HG03039 (cell line): ENCODE data around the gene MCF2.
"Not testable (repeated sequence)": the region's sequence is repeated elsewhere in the genome, so short reads cannot be mapped to it uniquely, and the experiment has no call there.

Experiments used
- ATAC-seq: cut with Tn5 transposase; IDR thresholded peaks from one replicate; pipeline ENCODE4 v1.9.1; 2021; ENCODE audit warnings: mild to moderate bottlenecking, moderate library complexity; ENCODE audit not compliant: unreplicated experiment

Gene MCF2

GRCh38 chrX:139708067-139708466, at the start of gene MCF2:
Gene MCF2 (minus strand): TSS chrX:139708167. CDS start chrX:139651744, 56,423 bp downstream.
- no peak for ATAC-seq

- ATAC-seq, result no peak
Measured at GRCh38 chrX:139751053-139751452, 43.1 kb upstream of the MCF2 start.

- ATAC-seq, result no peak
Measured at GRCh38 chrX:139750390-139750789, 42.4 kb upstream of the MCF2 start.

GRCh38 chrX:139739138-139739537, 31.2 kb upstream of the MCF2 start:
- peak; percentile 84 for ATAC-seq

GRCh38 chrX:139738581-139738980, 30.6 kb upstream of the MCF2 start:
- ATAC-seq, result no peak

GRCh38 chrX:139736151-139736550, 28.2 kb upstream of the MCF2 start:
- no peak for ATAC-seq

- ATAC-seq, result no peak
Measured at GRCh38 chrX:139734996-139735395, 27.0 kb upstream of the MCF2 start.

- peak; percentile 98 for ATAC-seq
Measured at GRCh38 chrX:139725720-139726119, 17.8 kb upstream of the MCF2 start.

- ATAC-seq, result no peak
Measured at GRCh38 chrX:139724626-139725025, 16.7 kb upstream of the MCF2 start.

GRCh38 chrX:139720979-139721378, 13.0 kb upstream of the MCF2 start:
- ATAC-seq, result no peak

GRCh38 chrX:139720136-139720535, 12.2 kb upstream of the MCF2 start:
- no peak for ATAC-seq

- ATAC-seq, result no peak
Measured at GRCh38 chrX:139702658-139703057, 5.3 kb downstream of the MCF2 start.

- ATAC-seq, result no peak
Measured at GRCh38 chrX:139692908-139693307, 15.1 kb downstream of the MCF2 start.

GRCh38 chrX:139692506-139692849, 15.5 kb downstream of the MCF2 start:
- ATAC-seq, result no peak

- ATAC-seq, result no peak
Measured at GRCh38 chrX:139691843-139692505, 16.0 kb downstream of the MCF2 start.

- no peak for ATAC-seq
Measured at GRCh38 chrX:139691493-139691842, 16.5 kb downstream of the MCF2 start.

- ATAC-seq, result not testable (repeated sequence)
Measured at GRCh38 chrX:139685175-139685574, 22.8 kb downstream of the MCF2 start.

- ATAC-seq, result no peak
Measured at GRCh38 chrX:139680356-139680755, 27.6 kb downstream of the MCF2 start.

GRCh38 chrX:139647597-139647996, 60.4 kb downstream of the MCF2 start:
- peak; percentile 80 for ATAC-seq

GRCh38 chrX:139642241-139642927, 65.6 kb downstream of the MCF2 start:
- ATAC-seq, result no peak

- ATAC-seq, result no peak
Measured at GRCh38 chrX:139640259-139640658, 67.7 kb downstream of the MCF2 start.

- ATAC-seq, result no peak
Measured at GRCh38 chrX:139639253-139639652, 68.7 kb downstream of the MCF2 start.

- ATAC-seq, result no peak
Measured at GRCh38 chrX:139600105-139600504, 107.9 kb downstream of the MCF2 start.
